D721Med (cell line): Measurements from ENCODE around the gene ATP6V0B.

Source experiments
- DNase-seq: peaks from one replicate; pipeline ENCODE4 v3.0.0; 2011; ENCODE audit warnings: low spot score; ENCODE audit not compliant: insufficient read length
- FAIRE-seq: peaks from 2 replicates; lab custom pipeline; 2011; peaks lifted over from hg19 to GRCh38; lab: Jason Lieb, UNC
- TF ChIP-seq, protein P1 (sequence below): IDR thresholded peaks from 2 replicates; pipeline ENCODE4 v1.5.1; 2012; ENCODE audit warnings: mild to moderate bottlenecking, control low read depth; ENCODE audit not compliant: insufficient read depth; ENCODE audit errors: missing control alignments

Gene ATP6V0B

GRCh38 chr1:43998000-43998378 is 23.2 kb downstream of the ATP6V0B start:
- TF ChIP-seq, protein P1, sequence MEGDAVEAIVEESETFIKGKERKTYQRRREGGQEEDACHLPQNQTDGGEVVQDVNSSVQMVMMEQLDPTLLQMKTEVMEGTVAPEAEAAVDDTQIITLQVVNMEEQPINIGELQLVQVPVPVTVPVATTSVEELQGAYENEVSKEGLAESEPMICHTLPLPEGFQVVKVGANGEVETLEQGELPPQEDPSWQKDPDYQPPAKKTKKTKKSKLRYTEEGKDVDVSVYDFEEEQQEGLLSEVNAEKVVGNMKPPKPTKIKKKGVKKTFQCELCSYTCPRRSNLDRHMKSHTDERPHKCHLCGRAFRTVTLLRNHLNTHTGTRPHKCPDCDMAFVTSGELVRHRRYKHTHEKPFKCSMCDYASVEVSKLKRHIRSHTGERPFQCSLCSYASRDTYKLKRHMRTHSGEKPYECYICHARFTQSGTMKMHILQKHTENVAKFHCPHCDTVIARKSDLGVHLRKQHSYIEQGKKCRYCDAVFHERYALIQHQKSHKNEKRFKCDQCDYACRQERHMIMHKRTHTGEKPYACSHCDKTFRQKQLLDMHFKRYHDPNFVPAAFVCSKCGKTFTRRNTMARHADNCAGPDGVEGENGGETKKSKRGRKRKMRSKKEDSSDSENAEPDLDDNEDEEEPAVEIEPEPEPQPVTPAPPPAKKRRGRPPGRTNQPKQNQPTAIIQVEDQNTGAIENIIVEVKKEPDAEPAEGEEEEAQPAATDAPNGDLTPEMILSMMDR: no peak
- no peak for FAIRE-seq
- no peak for DNase-seq

GRCh38 chr1:43999455-43999854 is 24.7 kb downstream of the ATP6V0B start:
- TF ChIP-seq, protein P1: no peak
- DNase-seq (no peak), FAIRE-seq (no peak)

GRCh38 chr1:44000122-44000665 is 25.4 kb downstream of the ATP6V0B start:
- TF ChIP-seq, protein P1: no peak
- FAIRE-seq: no peak
- DNase-seq: no peak

DNA sequence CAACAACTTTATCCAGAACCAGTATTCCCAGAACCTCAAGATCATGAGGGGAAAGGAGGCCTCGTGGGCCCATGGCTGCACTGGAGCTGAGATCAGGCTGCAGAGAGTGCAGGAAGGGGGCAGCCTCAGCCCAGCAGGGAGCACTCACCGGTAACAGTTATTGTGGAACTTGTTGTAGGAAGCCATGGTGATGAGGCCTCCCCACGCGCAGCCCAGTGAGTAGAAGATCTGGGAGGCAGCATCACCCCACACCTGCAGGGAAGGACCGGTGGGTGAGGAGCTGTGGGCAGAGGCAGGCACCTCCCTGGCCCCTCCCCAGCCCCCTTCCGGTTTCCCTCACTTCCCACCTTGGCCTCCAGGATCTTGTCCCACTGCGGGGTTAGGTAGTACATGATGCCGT is 27.4 kb downstream of the ATP6V0B start:
- no peak for FAIRE-seq

GRCh38 chr1:44002606-44003157 is 27.9 kb downstream of the ATP6V0B start:
- TF ChIP-seq, protein P1: no peak
- FAIRE-seq (no peak), DNase-seq (no peak)

More for the DNA sequence above, 27.4 kb downstream of the ATP6V0B start:
- TF ChIP-seq, protein P1: no peak
- no peak for DNase-seq

DNA sequence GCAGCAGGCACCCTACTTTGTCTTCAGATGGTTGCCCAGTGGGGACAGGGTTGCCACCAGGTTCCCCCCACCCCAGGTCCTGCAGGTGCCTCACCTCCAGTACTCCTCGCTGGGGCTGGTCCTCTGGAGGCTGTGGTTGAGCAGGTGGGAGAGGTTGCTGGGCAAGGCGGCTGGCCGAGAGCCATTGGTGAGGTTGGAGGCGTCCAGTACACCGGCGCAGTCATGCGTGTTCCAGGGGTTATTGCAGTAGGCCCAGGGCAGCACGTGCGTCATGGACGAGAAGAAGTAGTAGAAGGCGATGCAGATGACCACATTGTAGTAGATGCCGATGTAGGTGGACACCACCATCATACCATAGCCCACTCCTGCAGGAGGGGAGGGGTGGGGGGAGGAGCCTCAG is 33.5 kb downstream of the ATP6V0B start:
- TF ChIP-seq, protein P1: no peak
- no peak for DNase-seq
- no peak for FAIRE-seq

DNA sequence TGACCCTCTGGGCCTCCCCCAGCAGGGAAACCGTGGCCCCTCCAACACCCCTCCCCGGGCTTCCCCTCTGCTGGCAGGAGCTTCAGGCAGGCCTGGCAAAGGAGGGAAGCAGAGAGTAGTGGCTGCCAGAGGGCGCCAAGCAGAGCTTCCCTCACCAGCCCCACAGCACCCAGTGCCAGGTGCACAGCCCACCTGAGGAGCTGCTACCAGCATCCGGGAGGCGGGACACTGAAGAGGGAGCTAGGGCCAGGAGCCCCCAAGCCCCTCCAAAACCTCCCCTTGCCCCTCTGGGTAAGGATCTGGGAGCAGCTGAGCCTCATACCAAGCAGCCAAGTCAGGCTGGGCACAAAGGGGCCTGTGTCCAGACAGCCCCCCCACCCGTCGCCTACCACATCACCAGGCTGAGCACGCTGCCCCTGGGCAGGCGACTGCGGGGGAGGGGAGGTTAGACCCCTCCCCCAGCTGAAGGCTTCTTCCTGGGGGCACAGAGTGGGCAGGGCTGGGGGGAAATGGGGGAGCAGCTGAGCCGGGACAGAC is 36.2 kb downstream of the ATP6V0B start:
- FAIRE-seq (no peak), DNase-seq (no peak)
- TF ChIP-seq, protein P1: no peak
